NOMO-1 treated with DMSO at 0.1 percent for 48 hours (cell line): ENCODE results near the gene DNAH7.

Experiments
- DNase-seq: peaks from one replicate; lab custom pipeline; 2025; ENCODE audit not compliant: unreplicated experiment; lab: John Stamatoyannopoulos, UW

The DNAH7 gene

DNA sequence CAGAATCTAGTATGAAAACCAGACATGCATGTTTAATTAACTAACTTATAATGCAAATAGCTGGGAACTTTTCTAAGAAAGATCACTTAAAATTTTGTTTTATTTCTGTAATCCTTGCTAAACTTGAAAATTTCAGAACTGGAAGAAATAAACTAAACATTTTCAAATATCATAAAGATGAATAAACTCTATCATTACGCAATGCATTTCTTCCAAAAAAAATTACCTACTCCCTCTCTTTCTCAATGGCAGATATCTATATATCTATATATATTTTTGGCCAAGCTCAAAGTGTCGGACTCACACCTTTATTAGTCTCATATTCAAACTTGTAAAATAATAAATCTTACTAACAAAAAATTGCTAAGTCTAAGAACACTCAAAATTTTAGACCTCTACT, 253.6 kb downstream of the DNAH7 start:
- DNase-seq = no peak

- no peak for DNase-seq
Observed at GRCh38 chr2:195813421-195813820, 255.2 kb downstream of the DNAH7 start.

- no peak for DNase-seq
Observed at GRCh38 chr2:195810340-195811098, 258.1 kb downstream of the DNAH7 start.

DNA sequence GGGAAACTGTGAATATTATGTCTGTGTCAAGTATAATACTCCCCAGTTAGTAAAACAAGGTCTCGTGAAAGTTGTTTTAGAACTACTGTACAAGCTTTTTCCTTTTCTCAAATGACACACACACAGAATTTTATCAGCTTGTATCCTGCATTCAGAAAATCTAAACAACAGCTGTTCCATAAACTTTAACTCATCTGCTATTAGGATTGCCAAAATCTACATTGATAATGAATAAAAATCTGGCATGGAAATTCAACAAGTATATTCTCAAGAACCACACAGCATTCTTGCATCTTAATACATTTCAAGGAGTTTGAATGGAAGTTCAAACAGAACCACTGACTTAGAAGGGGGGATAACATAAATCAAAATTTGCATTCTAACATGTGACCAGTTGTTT, 260.4 kb downstream of the DNAH7 start:
- DNase-seq = no peak

DNA sequence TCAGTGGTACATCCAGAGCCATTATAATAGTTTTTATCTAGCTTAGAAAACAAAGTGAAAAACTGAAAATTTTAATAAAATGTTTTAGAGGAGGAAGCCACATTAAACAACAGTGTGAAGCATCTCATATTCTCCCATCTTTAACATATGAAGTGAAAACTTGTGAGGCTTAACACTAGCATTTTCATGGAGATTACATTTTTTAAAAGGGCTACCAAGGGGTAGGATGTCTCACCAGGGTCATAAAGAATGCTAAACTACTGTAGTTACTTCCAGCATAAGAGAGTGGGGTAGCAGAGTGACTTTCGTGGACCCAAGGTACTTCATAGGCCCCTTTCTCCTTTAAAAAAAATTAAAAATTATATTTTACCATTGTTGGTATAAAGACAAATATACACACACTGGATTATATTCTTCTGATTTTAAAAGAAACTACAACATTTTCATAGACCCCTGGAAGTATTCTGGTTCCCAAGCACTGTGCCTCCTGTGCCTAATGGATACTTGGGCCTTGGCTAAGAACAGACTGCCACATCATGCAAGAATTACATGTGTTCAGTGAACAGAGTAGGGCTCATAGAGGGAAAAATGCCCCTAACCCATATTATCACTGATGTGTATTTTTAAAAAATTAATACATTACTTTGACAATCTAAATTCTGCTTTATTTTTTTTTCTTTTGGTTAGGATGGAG, 263.2 kb downstream of the DNAH7 start:
- no peak for DNase-seq

DNA sequence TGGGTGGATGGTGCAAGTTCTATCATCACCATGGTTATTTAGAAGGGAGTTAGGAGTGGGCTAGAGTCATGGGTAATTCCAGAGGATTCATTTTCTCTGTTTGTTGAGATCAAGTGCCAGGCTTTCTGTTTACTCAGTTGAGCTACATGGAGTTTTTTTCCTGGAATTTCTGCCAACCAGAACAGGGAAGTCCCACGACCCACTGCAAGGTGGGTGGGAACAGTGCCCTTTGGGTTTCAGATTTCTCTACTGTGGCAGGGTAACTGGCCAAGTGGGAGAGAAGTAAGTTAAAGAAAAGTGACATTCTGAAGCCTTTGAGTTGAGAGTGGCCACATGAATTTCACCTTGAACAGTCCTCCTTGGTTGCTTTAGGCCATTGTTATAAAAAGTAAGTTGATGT, 272.8 kb downstream of the DNAH7 start:
- no peak for DNase-seq

DNA sequence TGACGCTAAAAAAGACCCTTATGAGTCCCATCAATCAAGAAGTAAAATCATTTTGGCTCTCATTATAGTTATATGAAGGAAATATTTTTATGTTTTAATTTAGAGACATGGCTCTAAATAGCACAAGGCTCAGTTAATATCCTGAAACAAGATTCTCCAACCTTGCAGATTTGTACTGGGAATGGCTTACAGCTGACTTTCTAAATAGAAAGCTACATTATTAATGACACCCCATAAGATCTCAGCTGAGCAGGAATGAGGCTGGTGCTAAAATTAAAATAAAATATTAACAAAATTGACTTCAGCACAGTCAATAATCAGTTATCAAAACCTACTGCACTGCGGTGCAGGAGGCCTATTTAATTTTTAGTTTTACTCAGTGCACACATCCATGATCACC, 274.8 kb downstream of the DNAH7 start:
- no peak for DNase-seq

GRCh38 chr2:195782156-195782555, 286.5 kb downstream of the DNAH7 start:
- DNase-seq = no peak

DNA sequence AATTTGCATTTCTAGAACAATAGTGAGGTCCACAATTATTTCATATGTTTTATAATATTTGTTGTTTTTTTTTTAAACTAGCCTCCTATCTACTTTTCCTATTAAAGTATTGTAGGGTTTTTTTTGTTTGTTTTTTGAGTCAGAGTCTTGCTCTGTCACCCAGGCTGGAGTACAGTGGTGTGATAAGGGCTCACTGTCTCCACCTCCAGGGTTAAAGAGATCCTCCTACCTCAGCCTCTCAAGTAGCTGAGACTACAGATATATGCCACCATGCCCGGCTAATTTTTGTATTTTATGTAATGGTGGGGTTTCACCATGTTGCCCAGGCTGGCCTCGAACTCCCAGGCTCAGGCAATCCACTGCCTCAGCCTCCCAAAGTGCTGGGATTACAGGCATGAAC, 289.1 kb downstream of the DNAH7 start:
- no peak for DNase-seq

- no peak for DNase-seq
Observed at GRCh38 chr2:195769975-195770374, 298.7 kb downstream of the DNAH7 start.

GRCh38 chr2:195768431-195768830, 300.2 kb downstream of the DNAH7 start:
- DNase-seq = no peak

- no peak for DNase-seq
Observed at GRCh38 chr2:195766691-195767090, 301.9 kb downstream of the DNAH7 start.

GRCh38 chr2:195763866-195764265, 304.8 kb downstream of the DNAH7 start:
- no peak for DNase-seq

GRCh38 chr2:195759877-195760276, 308.8 kb downstream of the DNAH7 start:
- DNase-seq = no peak

GRCh38 chr2:195758846-195759245, 309.8 kb downstream of the DNAH7 start:
- DNase-seq = no peak

DNA sequence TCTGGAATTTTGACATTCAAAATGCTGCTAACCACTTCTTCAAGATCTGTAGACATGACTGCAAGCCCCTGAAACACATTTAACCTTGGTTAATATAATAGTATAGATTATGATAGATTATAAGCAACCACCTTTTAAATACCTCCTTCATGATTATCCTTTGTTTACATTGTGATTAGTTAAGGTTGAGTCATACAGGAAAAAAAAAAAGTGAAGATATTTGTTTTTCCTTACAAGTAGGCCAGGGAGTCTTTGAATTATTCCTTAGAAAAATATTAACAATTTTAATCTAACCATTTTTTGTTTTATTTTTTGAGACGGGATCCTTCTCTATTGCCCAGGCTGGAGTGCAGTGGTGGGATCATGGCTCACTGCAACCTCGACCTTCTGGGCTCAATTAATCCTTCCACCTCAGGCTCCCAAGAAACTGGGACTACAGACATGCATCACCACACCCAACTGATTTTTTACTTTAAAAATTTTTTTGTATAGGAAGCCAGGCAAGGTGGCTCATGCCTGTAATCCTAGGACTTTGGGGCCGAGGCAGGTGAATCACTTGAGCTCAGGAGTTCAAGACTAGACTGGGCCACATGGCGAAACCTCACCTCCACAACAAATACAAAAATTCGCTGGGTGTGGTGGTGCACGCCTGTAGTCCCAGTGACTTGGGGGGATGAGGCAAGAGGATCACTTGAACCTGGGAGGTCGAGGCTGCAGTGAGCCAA, 312.3 kb downstream of the DNAH7 start:
- no peak for DNase-seq

- DNase-seq = no peak
Observed at GRCh38 chr2:195741191-195741590, 327.4 kb downstream of the DNAH7 start.

DNA sequence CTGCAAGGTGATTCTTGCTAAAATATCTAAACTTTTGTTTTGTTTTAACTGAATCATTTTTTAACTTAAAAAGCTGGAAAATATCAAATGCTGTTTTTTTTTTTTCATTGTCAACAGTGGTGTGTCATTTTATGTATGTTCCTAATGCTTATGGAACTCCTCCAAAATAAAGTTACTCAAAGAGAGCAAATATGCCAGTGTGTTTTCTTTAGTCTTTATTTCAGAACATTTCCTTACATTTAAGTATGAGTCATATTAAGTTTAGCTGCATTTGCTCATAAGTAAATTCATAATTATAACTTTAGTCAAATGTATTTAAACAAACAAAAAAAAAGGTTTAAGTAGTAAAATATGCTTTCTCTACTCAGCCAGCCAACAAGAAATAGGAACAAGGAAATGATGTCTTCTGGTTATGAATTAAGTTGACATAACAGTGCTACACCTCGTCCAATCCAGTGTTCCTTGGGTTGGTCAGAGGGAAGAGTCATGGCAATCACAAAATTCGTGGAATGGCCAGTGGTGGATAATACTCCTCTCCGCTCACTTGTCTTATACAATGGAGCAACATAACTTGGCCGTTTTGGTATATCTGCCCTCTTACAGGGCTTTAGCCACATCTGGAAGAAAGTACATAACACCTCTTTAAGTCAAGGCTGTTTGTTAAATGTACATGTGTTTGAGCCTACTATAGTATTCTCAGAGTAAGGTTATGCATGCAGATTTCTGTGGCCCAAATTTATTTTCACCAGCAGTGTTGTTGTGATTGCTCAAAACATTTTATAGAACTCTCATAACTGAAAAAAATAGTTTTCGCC, 330.9 kb downstream of the DNAH7 start:
- no peak for DNase-seq

- DNase-seq = no peak
Observed at GRCh38 chr2:195735347-195735746, 333.3 kb downstream of the DNAH7 start.

- DNase-seq = no peak
Observed at GRCh38 chr2:195734931-195735330, 333.7 kb downstream of the DNAH7 start.

- DNase-seq = no peak
Observed at GRCh38 chr2:195734395-195734794, 334.2 kb downstream of the DNAH7 start.
